ENCODE data around the gene MACF1.
A peak's percentile ranks its signal among the peaks of the same experiment; 100 is the strongest.

The MACF1 gene

GRCh38 chr1:39391691-39392679 lies 187.5 kb downstream of the MACF1 start:
- Histone ChIP-seq H3K27ac (ENCODE audit: low read length, poor library complexity, severe bottlenecking) (peak overlapping the region; percentile 99), H2AK5ac (ENCODE audit: low read length, severe bottlenecking) (peak overlapping the region; percentile 97), H3K4me3 (ENCODE audit: insufficient read depth in 1 of 2, low read depth in 1 of 2, low read length in 2 of 2) (peak overlapping the region in 1 of 2 experiments; percentile 36), H3K27me3 (ENCODE audit: control insufficient read depth in 1 of 2, insufficient read depth in 1 of 2, low read length in 2 of 2) (no peaks in the 10 kb centered on the region), H3K4me1 (ENCODE audit: control insufficient read depth, insufficient read depth, low read depth, low read length) (peaks cover 25% of the 10 kb centered on the region), H4K91ac (ENCODE audit: low read length) (no peak overlapping the region), H3K9ac (ENCODE audit: low read length) (peak overlapping the region; percentile 83), H2BK12ac (ENCODE audit: low read length in 2 of 2) (peak overlapping the region in 1 of 2 experiments; percentile 71), H2BK120ac (ENCODE audit: low read depth, low read length) (no peak overlapping the region), H2BK15ac (ENCODE audit: low read depth, poor library complexity, severe bottlenecking) (peak overlapping the region; percentile 36), H3K4ac (ENCODE audit: low read depth in 1 of 2, low read length in 2 of 2) (no peak overlapping the region), H3K18ac (ENCODE audit: low read depth in 1 of 2, low read length in 2 of 2) (peak overlapping the region in 1 of 2 experiments; percentile 70), H2BK5ac (ENCODE audit: low read depth, low read length, poor library complexity, severe bottlenecking) (peak overlapping the region; percentile 94), H3K14ac (ENCODE audit: low read length in 2 of 2) (no peak overlapping the region), H4K8ac (ENCODE audit: low read length) (peak overlapping the region; percentile 66), H3K4me2 (ENCODE audit: low read length, poor library complexity, severe bottlenecking) (peak overlapping the region; percentile 17), H3K23ac (ENCODE audit: low read length in 2 of 2) (no peak overlapping the region), H3K9me3 (ENCODE audit: control insufficient read depth, low read length) (no peaks in the 10 kb centered on the region), H3K36me3 (ENCODE audit: control insufficient read depth in 1 of 2, insufficient read depth in 2 of 2, low read depth in 1 of 2, low read length in 2 of 2) (peaks cover 21 to 24% of the 10 kb centered on the region in 2 experiments), H3K79me1 (replicated peaks; ENCODE audit: low read length, poor library complexity, severe bottlenecking) (no peaks in the 10 kb centered on the region), H2AFZ (ENCODE audit: low read depth, low read length) (no peak overlapping the region)
- 24% methylated on average over 5 of the region's 5 CpGs for WGBS
- DNase-seq = peak; percentile 89

GRCh38 chr1:39392851-39393573 lies 188.5 kb downstream of the MACF1 start:
- H3K36me3 ChIP-seq (ENCODE audit: control insufficient read depth in 1 of 2, insufficient read depth in 2 of 2, low read depth in 1 of 2, low read length in 2 of 2) = peaks cover 14 to 17% of the 10 kb centered on the region in 2 experiments
- H2BK15ac ChIP-seq (ENCODE audit: low read depth, poor library complexity, severe bottlenecking) = no peak overlapping the region
- whole genome bisulfite sequencing = 75% methylated on average over 1 of the region's 4 CpGs

GRCh38 chr1:39393645-39394044 lies 189.2 kb downstream of the MACF1 start:
- Histone ChIP-seq H2AK5ac (ENCODE audit: low read length, severe bottlenecking) (peak overlapping the region; percentile 91), H3K4ac (ENCODE audit: low read depth in 1 of 2, low read length in 2 of 2) (no peak overlapping the region), H2BK5ac (ENCODE audit: low read depth, low read length, poor library complexity, severe bottlenecking) (no peak overlapping the region), H3K9ac (ENCODE audit: low read length) (no peak overlapping the region), H3K4me2 (ENCODE audit: low read length, poor library complexity, severe bottlenecking) (no peak overlapping the region), H4K91ac (ENCODE audit: low read length) (no peak overlapping the region), H3K36me3 (ENCODE audit: control insufficient read depth in 1 of 2, insufficient read depth in 2 of 2, low read depth in 1 of 2, low read length in 2 of 2) (peaks cover 8 to 13% of the 10 kb centered on the region in 2 experiments), H3K14ac (ENCODE audit: low read length in 2 of 2) (no peak overlapping the region), H3K4me1 (ENCODE audit: control insufficient read depth, insufficient read depth, low read depth, low read length) (peaks cover 19% of the 10 kb centered on the region), H3K9me3 (ENCODE audit: control insufficient read depth, low read length) (no peaks in the 10 kb centered on the region), H2AFZ (ENCODE audit: low read depth, low read length) (no peak overlapping the region), H2BK15ac (ENCODE audit: low read depth, poor library complexity, severe bottlenecking) (no peak overlapping the region), H2BK120ac (ENCODE audit: low read depth, low read length) (no peak overlapping the region), H3K18ac (ENCODE audit: low read depth in 1 of 2, low read length in 2 of 2) (no peak overlapping the region), H3K23ac (ENCODE audit: low read length in 2 of 2) (no peak overlapping the region), H3K79me1 (replicated peaks; ENCODE audit: low read length, poor library complexity, severe bottlenecking) (no peaks in the 10 kb centered on the region), H2BK12ac (ENCODE audit: low read length in 2 of 2) (no peak overlapping the region), H4K8ac (ENCODE audit: low read length) (no peak overlapping the region), H3K27me3 (ENCODE audit: control insufficient read depth in 1 of 2, insufficient read depth in 1 of 2, low read length in 2 of 2) (no peaks in the 10 kb centered on the region), H3K4me3 (ENCODE audit: insufficient read depth in 1 of 2, low read depth in 1 of 2, low read length in 2 of 2) (no peak overlapping the region), H3K27ac (ENCODE audit: low read length, poor library complexity, severe bottlenecking) (peak overlapping the region; percentile 86)
- 97% methylated on average over 11 of the region's 11 CpGs for WGBS
- no peak for DNase-seq

More at GRCh38 chr1:39392851-39393573, 188.5 kb downstream of the MACF1 start:
- Histone ChIP-seq H3K23ac (ENCODE audit: low read length in 2 of 2) (no peak overlapping the region), H2BK120ac (ENCODE audit: low read depth, low read length) (no peak overlapping the region), H3K4me2 (ENCODE audit: low read length, poor library complexity, severe bottlenecking) (no peak overlapping the region), H2AK5ac (ENCODE audit: low read length, severe bottlenecking) (peak overlapping the region; percentile 79), H4K8ac (ENCODE audit: low read length) (no peak overlapping the region), H3K27ac (ENCODE audit: low read length, poor library complexity, severe bottlenecking) (peak overlapping the region; percentile 99), H3K14ac (ENCODE audit: low read length in 2 of 2) (no peak overlapping the region), H3K4ac (ENCODE audit: low read depth in 1 of 2, low read length in 2 of 2) (no peak overlapping the region), H2BK12ac (ENCODE audit: low read length in 2 of 2) (no peak overlapping the region), H2BK5ac (ENCODE audit: low read depth, low read length, poor library complexity, severe bottlenecking) (peak overlapping the region; percentile 53), H3K4me1 (ENCODE audit: control insufficient read depth, insufficient read depth, low read depth, low read length) (peaks cover 21% of the 10 kb centered on the region), H3K18ac (ENCODE audit: low read depth in 1 of 2, low read length in 2 of 2) (no peak overlapping the region), H2AFZ (ENCODE audit: low read depth, low read length) (no peak overlapping the region), H3K27me3 (ENCODE audit: control insufficient read depth in 1 of 2, insufficient read depth in 1 of 2, low read length in 2 of 2) (no peaks in the 10 kb centered on the region), H3K9ac (ENCODE audit: low read length) (peak overlapping the region; percentile 83), H3K4me3 (ENCODE audit: insufficient read depth in 1 of 2, low read depth in 1 of 2, low read length in 2 of 2) (peak overlapping the region in 1 of 2 experiments; percentile 31), H3K79me1 (replicated peaks; ENCODE audit: low read length, poor library complexity, severe bottlenecking) (no peaks in the 10 kb centered on the region), H3K9me3 (ENCODE audit: control insufficient read depth, low read length) (no peaks in the 10 kb centered on the region), H4K91ac (ENCODE audit: low read length) (no peak overlapping the region)
- DNase-seq = no peak

- Histone ChIP-seq H3K27ac (ENCODE audit: low read length, poor library complexity, severe bottlenecking) (peak overlapping the region; percentile 86), H3K9ac (ENCODE audit: low read length) (no peak overlapping the region), H2BK120ac (ENCODE audit: low read depth, low read length) (no peak overlapping the region), H2BK5ac (ENCODE audit: low read depth, low read length, poor library complexity, severe bottlenecking) (no peak overlapping the region), H2BK12ac (ENCODE audit: low read length in 2 of 2) (no peak overlapping the region), H3K4ac (ENCODE audit: low read depth in 1 of 2, low read length in 2 of 2) (no peak overlapping the region), H3K79me1 (replicated peaks; ENCODE audit: low read length, poor library complexity, severe bottlenecking) (no peaks in the 10 kb centered on the region), H3K4me1 (ENCODE audit: control insufficient read depth, insufficient read depth, low read depth, low read length) (peaks cover 19% of the 10 kb centered on the region), H3K9me3 (ENCODE audit: control insufficient read depth, low read length) (no peaks in the 10 kb centered on the region), H3K4me2 (ENCODE audit: low read length, poor library complexity, severe bottlenecking) (no peak overlapping the region), H4K8ac (ENCODE audit: low read length) (no peak overlapping the region), H2AK5ac (ENCODE audit: low read length, severe bottlenecking) (peak overlapping the region; percentile 91), H3K36me3 (ENCODE audit: control insufficient read depth in 1 of 2, insufficient read depth in 2 of 2, low read depth in 1 of 2, low read length in 2 of 2) (peaks cover 8 to 9% of the 10 kb centered on the region in 2 experiments), H2BK15ac (ENCODE audit: low read depth, poor library complexity, severe bottlenecking) (no peak overlapping the region), H4K91ac (ENCODE audit: low read length) (no peak overlapping the region), H3K4me3 (ENCODE audit: insufficient read depth in 1 of 2, low read depth in 1 of 2, low read length in 2 of 2) (no peak overlapping the region), H3K23ac (ENCODE audit: low read length in 2 of 2) (no peak overlapping the region), H3K27me3 (ENCODE audit: control insufficient read depth in 1 of 2, insufficient read depth in 1 of 2, low read length in 2 of 2) (no peaks in the 10 kb centered on the region), H3K14ac (ENCODE audit: low read length in 2 of 2) (no peak overlapping the region), H3K18ac (ENCODE audit: low read depth in 1 of 2, low read length in 2 of 2) (no peak overlapping the region), H2AFZ (ENCODE audit: low read depth, low read length) (no peak overlapping the region)
- DNase-seq = no peak
- 92% methylated on average over 4 of the region's 6 CpGs for WGBS
Observed at GRCh38 chr1:39394059-39394458, 189.6 kb downstream of the MACF1 start.

Measured in mesenchymal stem cell (in vitro differentiated cells and primary cell).